Peyer's patch (tissue), 4 donors: ENCODE results near the gene PEX5L.

Experiments
- CTCF ChIP-seq, 6 experiments: fragments of 450-650 bp in 4 of 6; fragments of 200-600 bp in 2 of 6; sonication (generic) in 1 of 6; IDR thresholded peaks; one replicate each; pipeline ENCODE4 v1.5.1; 2017 to 2019; ENCODE audit warnings: antibody characterized with exemption in 6 of 6, mild to moderate bottlenecking in 3 of 6, moderate library complexity in 1 of 6
- POLR2A ChIP-seq, 2 donors: fragments of 450-650 bp; IDR thresholded peaks; one replicate each; pipeline ENCODE4 v1.5.1; 2017; ENCODE audit warnings: antibody characterized with exemption in 2 of 2, mild to moderate bottlenecking in 2 of 2, moderate library complexity in 2 of 2

DNA sequence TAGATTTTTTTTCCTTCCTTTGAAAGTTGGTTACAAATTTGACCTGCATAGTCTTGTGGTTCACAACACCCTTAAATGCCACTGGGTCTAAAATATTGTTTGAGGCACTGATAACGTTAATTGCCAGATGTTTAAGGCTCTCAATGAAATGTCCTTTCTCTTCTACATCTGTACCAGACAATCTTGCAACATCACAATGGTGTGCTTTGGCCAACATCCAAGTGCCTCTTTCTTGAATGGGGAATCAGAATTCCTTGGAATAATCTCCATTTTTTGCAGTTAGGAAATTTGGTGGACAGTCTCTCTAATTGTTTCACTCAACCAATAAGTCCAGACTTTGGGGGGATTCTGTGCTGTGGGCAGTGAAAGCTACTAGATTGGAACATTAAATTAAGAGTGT, 26.0 kb upstream of the PEX5L start:
- TF ChIP-seq CTCF (IDR thresholded peaks at IDR 0.05) = no peak
- TF ChIP-seq POLR2A (IDR thresholded peaks at IDR 0.05) = no peak
